ENCODE results near the gene RARB. TPM values are rescaled to one million over a fixed set of nuclear protein-coding genes. Genes with fewer than 3 reads are reported as not detected.

RARB gene
- total and polyA plus RNA-seq, 5 donors from 2014 or later = 0.12 to 0.20 TPM; not detected in 3

DNA sequence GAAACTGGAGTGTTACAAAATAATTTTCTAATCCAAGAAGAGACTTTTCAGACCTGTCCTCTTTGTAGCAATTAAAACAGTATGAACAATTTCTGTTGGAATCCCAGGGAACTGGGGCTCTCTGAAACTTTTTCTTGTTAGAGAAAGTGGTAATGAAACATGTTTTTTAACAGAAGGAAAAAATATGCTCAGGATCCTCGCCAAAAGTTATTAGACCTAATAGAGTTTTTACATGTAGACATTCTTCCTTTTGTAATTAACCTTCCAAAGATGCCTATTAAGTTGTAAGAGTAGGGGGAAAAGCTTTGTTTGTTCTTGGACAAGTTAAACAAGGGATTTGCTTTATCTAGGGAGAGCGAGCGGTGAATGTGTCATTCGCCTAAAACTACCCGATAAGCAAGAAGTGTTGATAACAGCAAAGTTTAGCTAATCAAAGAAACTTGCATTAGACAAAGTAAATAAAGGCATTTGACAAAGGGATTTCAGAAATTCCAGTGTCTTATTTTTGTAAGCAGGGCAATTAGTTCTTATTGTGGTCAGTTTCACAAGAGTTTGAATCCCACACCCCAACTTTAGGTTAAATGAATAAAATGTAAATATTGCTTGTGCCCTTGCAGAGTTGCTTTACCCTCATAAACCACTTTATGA lies 2.3 kb downstream of the RARB start:
- Mint-ChIP-seq H3K36me3 (no peaks in the 10 kb centered on the region), H3K27ac (no peak overlapping the region), H3K27me3 (peaks cover 38% of the 10 kb centered on the region), H3K4me1 (peaks cover 0 to 3% (median 0%) of the 10 kb centered on the region in 4 donors), H3K9me3 (peaks cover 0 to 5% (median 0%) of the 10 kb centered on the region in 7 donors), H3K4me3 (no peak overlapping the region)
- no peaks in the 10 kb centered on the region for H3K9me3 ChIP-seq (ENCODE audit: control insufficient read depth in 2 of 2, low read length in 2 of 2)
- H3K27ac ChIP-seq (ENCODE audit: insufficient read depth, low read length, poor library complexity, severe bottlenecking) = no peak overlapping the region
- peaks cover 14% of the 10 kb centered on the region for H3K27me3 ChIP-seq (ENCODE audit: control insufficient read depth, insufficient read depth, low read length)
- no peak for DNase-seq
- no peak overlapping the region for H3K4me3 ChIP-seq (ENCODE audit: low read depth, low read length)
- H3K4me1 ChIP-seq (ENCODE audit: control insufficient read depth, insufficient read depth, low read length, poor library complexity, severe bottlenecking) = no peaks in the 10 kb centered on the region
- H3K36me3 ChIP-seq (ENCODE audit: control insufficient read depth, insufficient read depth, low read length) = no peaks in the 10 kb centered on the region
- no peak for ATAC-seq (ENCODE audit: low read depth in 2 of 2)

DNA sequence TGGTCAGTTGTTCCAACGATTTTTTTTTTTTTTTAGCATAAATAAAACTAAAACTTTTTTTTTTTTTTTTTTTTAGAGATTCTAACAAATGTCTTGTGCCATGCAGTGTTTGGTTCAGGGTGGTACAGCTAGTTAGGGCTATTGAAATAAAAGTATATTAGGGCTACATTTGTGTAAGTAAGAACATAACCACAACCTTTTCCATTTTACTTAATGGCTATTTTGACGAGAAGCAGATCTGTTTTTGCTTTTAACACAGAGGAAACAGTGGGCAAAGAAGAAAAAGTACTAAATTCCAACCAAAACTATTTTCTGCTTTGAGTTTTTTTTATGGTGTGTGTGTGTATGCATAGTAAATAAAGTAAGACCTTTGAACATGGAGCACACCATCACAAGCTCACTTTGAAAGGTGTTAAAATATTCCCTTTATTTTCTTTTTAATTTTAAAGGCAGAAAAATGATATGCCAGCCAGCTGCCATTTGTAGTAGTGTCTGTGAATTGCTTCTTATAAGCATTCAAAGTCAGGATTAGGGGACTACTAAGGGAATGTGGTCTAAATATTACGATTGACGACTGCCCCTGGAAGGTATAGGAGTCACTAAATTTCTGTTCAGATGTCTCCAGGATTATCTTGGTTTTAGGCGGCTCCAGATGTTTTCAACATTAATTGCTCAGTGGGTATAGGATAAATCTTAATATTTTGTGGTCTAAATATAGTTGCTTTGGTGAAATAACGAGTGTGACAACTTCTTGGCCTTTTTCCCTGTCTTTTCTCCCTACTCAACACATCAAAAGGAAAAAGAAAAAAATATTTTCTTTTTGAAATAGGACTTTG lies 3.1 kb downstream of the RARB start:
- Mint-ChIP-seq H3K9me3 (peaks cover 0 to 5% (median 0%) of the 10 kb centered on the region in 7 donors), H3K27me3 (peaks cover 38% of the 10 kb centered on the region), H3K27ac (no peak overlapping the region), H3K36me3 (no peaks in the 10 kb centered on the region), H3K4me3 (peak overlapping the region in 1 of 4 donors; percentile 7), H3K4me1 (peaks cover 0 to 3% (median 0%) of the 10 kb centered on the region in 4 donors)
- no peak overlapping the region for H3K4me3 ChIP-seq (ENCODE audit: low read depth, low read length)
- H3K4me1 ChIP-seq (ENCODE audit: control insufficient read depth, insufficient read depth, low read length, poor library complexity, severe bottlenecking) = no peaks in the 10 kb centered on the region
- H3K36me3 ChIP-seq (ENCODE audit: control insufficient read depth, insufficient read depth, low read length) = no peaks in the 10 kb centered on the region
- H3K9me3 ChIP-seq (ENCODE audit: control insufficient read depth in 2 of 2, low read length in 2 of 2) = no peaks in the 10 kb centered on the region
- no peak overlapping the region for H3K27ac ChIP-seq (ENCODE audit: insufficient read depth, low read length, poor library complexity, severe bottlenecking)
- no peak for DNase-seq
- peaks cover 14% of the 10 kb centered on the region for H3K27me3 ChIP-seq (ENCODE audit: control insufficient read depth, insufficient read depth, low read length)
- ATAC-seq (ENCODE audit: low read depth in 2 of 2) = no peak

GRCh38 chr3:25432176-25432720 lies 4.2 kb downstream of the RARB start:
- Mint-ChIP-seq H3K4me3 (no peak overlapping the region), H3K27me3 (peaks cover 29% of the 10 kb centered on the region), H3K4me1 (peaks cover 0 to 3% (median 0%) of the 10 kb centered on the region in 4 donors), H3K9me3 (peaks cover 0 to 5% (median 0%) of the 10 kb centered on the region in 7 donors), H3K36me3 (no peaks in the 10 kb centered on the region), H3K27ac (no peak overlapping the region)
- no peak overlapping the region for H3K4me3 ChIP-seq (ENCODE audit: low read depth, low read length)
- no peaks in the 10 kb centered on the region for H3K9me3 ChIP-seq (ENCODE audit: control insufficient read depth in 2 of 2, low read length in 2 of 2)
- H3K4me1 ChIP-seq (ENCODE audit: control insufficient read depth, insufficient read depth, low read length, poor library complexity, severe bottlenecking) = no peaks in the 10 kb centered on the region
- ATAC-seq (ENCODE audit: low read depth in 2 of 2) = no peak
- H3K36me3 ChIP-seq (ENCODE audit: control insufficient read depth, insufficient read depth, low read length) = no peaks in the 10 kb centered on the region
- DNase-seq = no peak
- H3K27ac ChIP-seq (ENCODE audit: insufficient read depth, low read length, poor library complexity, severe bottlenecking) = no peak overlapping the region
- H3K27me3 ChIP-seq (ENCODE audit: control insufficient read depth, insufficient read depth, low read length) = peaks cover 11% of the 10 kb centered on the region

GRCh38 chr3:25433106-25433505 lies 5.0 kb downstream of the RARB start:
- Histone ChIP-seq H3K36me3 (ENCODE audit: control insufficient read depth, insufficient read depth, low read length) (no peaks in the 10 kb centered on the region), H3K4me1 (ENCODE audit: control insufficient read depth, insufficient read depth, low read length, poor library complexity, severe bottlenecking) (no peaks in the 10 kb centered on the region), H3K27me3 (ENCODE audit: control insufficient read depth, insufficient read depth, low read length) (peaks cover 10% of the 10 kb centered on the region), H3K9me3 (ENCODE audit: control insufficient read depth in 2 of 2, low read length in 2 of 2) (no peaks in the 10 kb centered on the region), H3K4me3 (ENCODE audit: low read depth, low read length) (no peak overlapping the region), H3K27ac (ENCODE audit: insufficient read depth, low read length, poor library complexity, severe bottlenecking) (no peak overlapping the region)
- no peak for ATAC-seq (ENCODE audit: low read depth in 2 of 2)
- Mint-ChIP-seq H3K4me3 (no peak overlapping the region), H3K4me1 (peaks cover 0 to 1% (median 0%) of the 10 kb centered on the region in 4 donors), H3K9me3 (peaks cover 0 to 4% (median 0%) of the 10 kb centered on the region in 7 donors), H3K36me3 (no peaks in the 10 kb centered on the region), H3K27me3 (peaks cover 21% of the 10 kb centered on the region), H3K27ac (no peak overlapping the region)
- DNase-seq = no peak

- no peak overlapping the region for H3K27ac ChIP-seq (ENCODE audit: insufficient read depth, low read length, poor library complexity, severe bottlenecking)
- H3K4me1 ChIP-seq (ENCODE audit: control insufficient read depth, insufficient read depth, low read length, poor library complexity, severe bottlenecking) = no peaks in the 10 kb centered on the region
- peaks cover 16% of the 10 kb centered on the region for H3K27me3 Mint-ChIP-seq
- no peak overlapping the region for H3K4me3 Mint-ChIP-seq
- H3K4me1 Mint-ChIP-seq = no peaks in the 10 kb centered on the region
- H3K9me3 Mint-ChIP-seq = peaks cover 0 to 4% (median 0%) of the 10 kb centered on the region in 7 donors
- no peaks in the 10 kb centered on the region for H3K36me3 ChIP-seq (ENCODE audit: control insufficient read depth, insufficient read depth, low read length)
- H3K4me3 ChIP-seq (ENCODE audit: low read depth, low read length) = no peak overlapping the region
- ATAC-seq (ENCODE audit: low read depth in 2 of 2) (no peak), DNase-seq (no peak)
- no peak overlapping the region for H3K27ac Mint-ChIP-seq
- no peaks in the 10 kb centered on the region for H3K36me3 Mint-ChIP-seq
- H3K9me3 ChIP-seq (ENCODE audit: control insufficient read depth in 2 of 2, low read length in 2 of 2) = no peaks in the 10 kb centered on the region
- peaks cover 3% of the 10 kb centered on the region for H3K27me3 ChIP-seq (ENCODE audit: control insufficient read depth, insufficient read depth, low read length)
Measured at GRCh38 chr3:25433868-25434267, 5.8 kb downstream of the RARB start.

DNA sequence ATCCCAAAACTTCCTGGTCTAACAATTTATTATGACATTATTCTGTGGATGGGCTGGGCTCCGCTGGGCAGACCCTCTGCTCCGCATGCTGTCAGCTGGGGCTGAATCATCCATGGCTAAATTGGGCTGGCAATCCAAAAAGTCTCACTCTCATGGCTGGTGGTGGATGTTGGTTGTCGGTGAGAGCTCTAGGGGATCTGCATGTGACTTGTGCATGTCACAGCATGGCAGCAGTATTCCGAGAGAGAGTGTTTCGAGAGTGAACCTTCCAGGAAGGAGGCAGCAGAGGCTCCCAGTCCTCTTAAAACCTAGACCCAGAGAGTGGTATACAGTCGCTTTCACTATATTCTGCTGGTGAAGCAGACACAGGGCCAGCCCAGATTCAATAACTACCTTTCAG lies 9.9 kb downstream of the RARB start:
- Histone ChIP-seq H3K4me3 (ENCODE audit: low read depth, low read length) (no peak overlapping the region), H3K36me3 (ENCODE audit: control insufficient read depth, insufficient read depth, low read length) (no peaks in the 10 kb centered on the region), H3K27me3 (ENCODE audit: control insufficient read depth, insufficient read depth, low read length) (no peaks in the 10 kb centered on the region), H3K4me1 (ENCODE audit: control insufficient read depth, insufficient read depth, low read length, poor library complexity, severe bottlenecking) (no peaks in the 10 kb centered on the region), H3K9me3 (ENCODE audit: control insufficient read depth in 2 of 2, low read length in 2 of 2) (no peaks in the 10 kb centered on the region), H3K27ac (ENCODE audit: insufficient read depth, low read length, poor library complexity, severe bottlenecking) (no peak overlapping the region)
- Mint-ChIP-seq H3K27ac (no peak overlapping the region), H3K27me3 (no peaks in the 10 kb centered on the region), H3K4me1 (no peaks in the 10 kb centered on the region), H3K4me3 (no peak overlapping the region), H3K9me3 (peaks cover 0 to 4% (median 0%) of the 10 kb centered on the region in 7 donors), H3K36me3 (no peaks in the 10 kb centered on the region)
- no peak for ATAC-seq (ENCODE audit: low read depth in 2 of 2)
- DNase-seq = no peak

- H3K4me1 Mint-ChIP-seq = no peaks in the 10 kb centered on the region
Measured at GRCh38 chr3:25438791-25439555, 10.9 kb downstream of the RARB start.

More at GRCh38 chr3:25438791-25439555, 10.9 kb downstream of the RARB start:
- H3K4me3 Mint-ChIP-seq = no peak overlapping the region
- no peaks in the 10 kb centered on the region for H3K27me3 Mint-ChIP-seq
- no peaks in the 10 kb centered on the region for H3K27me3 ChIP-seq (ENCODE audit: control insufficient read depth, insufficient read depth, low read length)
- no peaks in the 10 kb centered on the region for H3K4me1 ChIP-seq (ENCODE audit: control insufficient read depth, insufficient read depth, low read length, poor library complexity, severe bottlenecking)
- no peaks in the 10 kb centered on the region for H3K9me3 ChIP-seq (ENCODE audit: control insufficient read depth in 2 of 2, low read length in 2 of 2)
- H3K36me3 ChIP-seq (ENCODE audit: control insufficient read depth, insufficient read depth, low read length) = no peaks in the 10 kb centered on the region
- no peak overlapping the region for H3K4me3 ChIP-seq (ENCODE audit: low read depth, low read length)
- H3K27ac Mint-ChIP-seq = no peak overlapping the region
- no peak overlapping the region for H3K27ac ChIP-seq (ENCODE audit: insufficient read depth, low read length, poor library complexity, severe bottlenecking)
- H3K36me3 Mint-ChIP-seq = no peaks in the 10 kb centered on the region
- DNase-seq (no peak), ATAC-seq (ENCODE audit: low read depth in 2 of 2) (no peak)
- H3K9me3 Mint-ChIP-seq = peaks cover 0 to 3% (median 0%) of the 10 kb centered on the region in 7 donors

Measured in CD4-positive, CD25-positive, alpha-beta regulatory T cell (primary cell).